Psoas muscle (tissue), 8 donors: ENCODE results near the gene AP3S1. TPM values are rescaled to one million over a fixed set of nuclear protein-coding genes. Genes with fewer than 3 reads are reported as not detected.

Experiments
- ATAC-seq, 4 donors: fragments of 200-7000 bp; cut with Tn5 transposase; one replicate each; pipeline ENCODE4 v1.9.1; 2020; ENCODE audit warnings: moderate library complexity in 3 of 4, mild to moderate bottlenecking in 2 of 4
- DNase-seq, 2 donors: peaks; one replicate each; pipeline ENCODE4 v3.0.0-alpha.2; 2020
- H3K27ac ChIP-seq: fragments of 200-600 bp; one replicate; pipeline ENCODE4 v1.8.0; 2022
- H3K27me3 ChIP-seq, 3 donors: fragments of 200-600 bp in 1 of 3; one replicate each; pipeline versions ENCODE4 v1.6.1 to v1.8.0; 2013 to 2022; ENCODE audit warnings: low read length in 2 of 3, mild to moderate bottlenecking in 2 of 3, moderate library complexity in 1 of 3; ENCODE audit not compliant: insufficient read depth in 3 of 3
- H3K36me3 ChIP-seq, 2 donors: fragments of 200-600 bp in 1 of 2; one replicate each; pipeline versions ENCODE4 v1.6.1 to v1.8.0; 2013 to 2022; ENCODE audit warnings: low read depth in 1 of 2, mild to moderate bottlenecking in 1 of 2, moderate library complexity in 1 of 2; ENCODE audit not compliant: insufficient read depth in 1 of 2
- H3K4me1 ChIP-seq: fragments of 200-600 bp; one replicate; pipeline ENCODE4 v1.8.0; 2022
- H3K4me3 ChIP-seq: fragments of 200-600 bp; one replicate; pipeline ENCODE4 v1.8.0; 2022; ENCODE audit warnings: mild to moderate bottlenecking
- H3K9me3 ChIP-seq: fragments of 200-600 bp; one replicate; pipeline ENCODE4 v1.8.0; 2022
- WGBS, 3 donors: extraction: QIAGEN DNeasy Blood & Tissue Kit; methylation state at CpG; one replicate each; pipeline versions ENCODE4 v1.1.6 to v1.1.7; 2013; 5-methylcytosine and 5-hydroxymethylcytosine counted together
- intact Hi-C, 2 donors: fragments of 100-400 bp; cut with DNase I; formaldehyde crosslinking; loops; one replicate each; pipeline versions ENCODE4 v1.11.0 to v1.14.2; 2022
- polyA plus RNA-seq, 3 donors: library from polyadenylated mRNA; stranded (reverse); fragments of 200-250 nt; gene quantifications; one replicate each; pipeline ENCODE4 v1.2.3, GENCODE V29; 2013
- total RNA-seq, 4 donors: library from RNA; stranded (reverse); fragmentation: NEBNext Ultra II Directional in 2 of 4; extraction: Animal tissue kit (Norgen Biotek cat#: 25700) in 2 of 4; gene quantifications; one replicate each; pipeline versions ENCODE4 v1.2.1 to v1.2.4, GENCODE V29; 2021 to 2023
- TF ChIP-seq, protein P1 (sequence below): fragments of 200-600 bp; IDR thresholded peaks from one replicate; pipeline ENCODE4 v1.8.0; 2022; ENCODE audit warnings: antibody characterized with exemption
- donor health status: healthy with polysubstance abuse.
- donor health status: DM: no; HTN: no; CAD: no; lungs with moderate emphysema.
- donor health status: Bipolar disorder and iron deficiency.
- donor health status: healthy.
- donor health status: DM: yes; HTN: yes; CAD: no.
- donor health status: DM: no; HTN: no; CAD: no.
- donor health status: DM: no; HTN: no; CAD: no.
- donor health status: DM: yes; HTN: yes; CAD: no.

Gene AP3S1
- total and polyA plus RNA-seq, 7 donors: 20.2 to 30.8 (median 27.6) TPM

DNA sequence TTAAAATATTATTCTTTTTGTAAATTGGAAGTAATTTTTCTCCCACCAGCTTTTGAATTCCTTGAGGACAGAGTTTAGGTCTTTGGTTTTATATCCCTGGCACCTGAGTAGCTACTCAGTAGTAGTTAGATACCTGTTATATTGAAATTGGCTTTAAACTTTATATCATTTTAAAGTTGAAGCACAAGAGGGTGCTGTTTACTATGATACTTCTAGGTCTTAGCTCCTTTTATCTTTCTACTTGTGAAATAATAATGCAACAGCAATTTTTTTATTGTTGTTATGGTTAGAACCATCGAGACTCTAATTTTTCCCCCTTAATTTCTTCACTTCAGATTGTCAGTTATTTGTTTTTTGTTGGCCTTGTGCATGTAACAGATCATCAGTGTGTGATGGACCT lies 46.3 kb downstream of the AP3S1 start:
- Histone ChIP-seq H3K27me3 (no peaks in the 10 kb centered on the region), H3K27ac (no peak overlapping the region), H3K4me1 (no peaks in the 10 kb centered on the region), H3K36me3 (no peaks in the 10 kb centered on the region), H3K4me3 (no peak overlapping the region), H3K9me3 (no peaks in the 10 kb centered on the region)
- no peak for ATAC-seq
- intact Hi-C loops: no loop called here
- 55 to 79% (median 60%) methylated on average over 1 of the region's 1 CpG for WGBS, 3 donors
- DNase-seq: no peak
- TF ChIP-seq, protein P1, sequence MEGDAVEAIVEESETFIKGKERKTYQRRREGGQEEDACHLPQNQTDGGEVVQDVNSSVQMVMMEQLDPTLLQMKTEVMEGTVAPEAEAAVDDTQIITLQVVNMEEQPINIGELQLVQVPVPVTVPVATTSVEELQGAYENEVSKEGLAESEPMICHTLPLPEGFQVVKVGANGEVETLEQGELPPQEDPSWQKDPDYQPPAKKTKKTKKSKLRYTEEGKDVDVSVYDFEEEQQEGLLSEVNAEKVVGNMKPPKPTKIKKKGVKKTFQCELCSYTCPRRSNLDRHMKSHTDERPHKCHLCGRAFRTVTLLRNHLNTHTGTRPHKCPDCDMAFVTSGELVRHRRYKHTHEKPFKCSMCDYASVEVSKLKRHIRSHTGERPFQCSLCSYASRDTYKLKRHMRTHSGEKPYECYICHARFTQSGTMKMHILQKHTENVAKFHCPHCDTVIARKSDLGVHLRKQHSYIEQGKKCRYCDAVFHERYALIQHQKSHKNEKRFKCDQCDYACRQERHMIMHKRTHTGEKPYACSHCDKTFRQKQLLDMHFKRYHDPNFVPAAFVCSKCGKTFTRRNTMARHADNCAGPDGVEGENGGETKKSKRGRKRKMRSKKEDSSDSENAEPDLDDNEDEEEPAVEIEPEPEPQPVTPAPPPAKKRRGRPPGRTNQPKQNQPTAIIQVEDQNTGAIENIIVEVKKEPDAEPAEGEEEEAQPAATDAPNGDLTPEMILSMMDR: peak; percentile 13

DNA sequence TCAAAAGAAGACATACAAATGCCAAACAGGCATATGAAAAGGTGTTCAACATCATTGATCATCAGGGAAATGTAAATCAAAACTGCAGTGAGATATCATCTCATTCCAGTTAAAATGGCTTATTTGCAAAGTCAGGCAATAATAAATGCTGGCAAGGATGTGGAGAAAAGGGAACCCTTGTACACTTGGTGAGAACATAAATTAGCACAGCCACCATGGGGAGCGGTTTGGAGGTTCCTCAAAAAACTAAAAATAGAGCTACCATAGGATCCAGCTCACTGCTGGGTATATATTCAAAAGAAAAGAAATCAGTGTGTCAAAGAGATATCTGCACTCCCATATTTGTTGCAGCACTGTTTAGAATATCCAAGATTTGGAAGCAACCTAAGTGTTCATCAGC lies 50.3 kb downstream of the AP3S1 start:
- no peak for ATAC-seq
- H3K27me3 ChIP-seq: no peaks in the 10 kb centered on the region
- 85 to 96% (median 86%) methylated on average over 1 of the region's 1 CpG for WGBS, 3 donors
- no peaks in the 10 kb centered on the region for H3K4me1 ChIP-seq
- H3K9me3 ChIP-seq: no peaks in the 10 kb centered on the region
- no peak overlapping the region for H3K27ac ChIP-seq
- DNase-seq: no peak
- H3K36me3 ChIP-seq: peaks cover 0 to 4% of the 10 kb centered on the region in 2 donors
- no peak overlapping the region for H3K4me3 ChIP-seq
- intact Hi-C loops: loop anchor here in 1 of 2 donors (10.0 kb wide), 1 partner anchor 173 kb away; no protein-coding TSS in a partner anchor
- TF ChIP-seq, protein P1: no peak

DNA sequence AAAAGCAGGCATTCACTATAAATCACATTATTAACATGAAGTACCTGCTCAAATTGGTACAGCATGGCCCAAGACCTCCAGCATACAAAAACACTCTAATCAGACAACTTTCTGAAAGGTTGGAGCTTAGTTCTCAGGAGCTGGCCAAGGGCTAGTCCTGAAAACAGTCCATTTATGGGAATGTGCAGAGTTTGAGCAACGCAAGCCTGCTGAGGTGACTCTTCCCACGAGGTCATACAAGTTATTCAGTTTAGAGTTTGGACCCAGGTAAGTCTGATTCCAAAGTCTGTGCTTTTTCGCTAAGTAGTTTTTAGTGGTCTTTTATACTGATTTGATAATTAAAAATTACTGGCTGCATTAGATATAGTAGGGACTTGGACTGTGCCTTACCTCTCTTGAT lies 52.6 kb downstream of the AP3S1 start:
- H3K9me3 ChIP-seq: no peaks in the 10 kb centered on the region
- H3K4me1 ChIP-seq: no peaks in the 10 kb centered on the region
- TF ChIP-seq, protein P1: no peak
- ATAC-seq (no peak), DNase-seq (no peak)
- intact Hi-C loops: loop anchor here in 1 of 2 donors (10.0 kb wide), 1 partner anchor 170 kb away; no protein-coding TSS in a partner anchor
- H3K36me3 ChIP-seq: peaks cover 0 to 4% of the 10 kb centered on the region in 2 donors
- no peaks in the 10 kb centered on the region for H3K27me3 ChIP-seq
- no peak overlapping the region for H3K4me3 ChIP-seq
- H3K27ac ChIP-seq: no peak overlapping the region
- WGBS, 3 donors: 89 to 97% (median 95%) methylated on average over 3 of the region's 3 CpGs

DNA sequence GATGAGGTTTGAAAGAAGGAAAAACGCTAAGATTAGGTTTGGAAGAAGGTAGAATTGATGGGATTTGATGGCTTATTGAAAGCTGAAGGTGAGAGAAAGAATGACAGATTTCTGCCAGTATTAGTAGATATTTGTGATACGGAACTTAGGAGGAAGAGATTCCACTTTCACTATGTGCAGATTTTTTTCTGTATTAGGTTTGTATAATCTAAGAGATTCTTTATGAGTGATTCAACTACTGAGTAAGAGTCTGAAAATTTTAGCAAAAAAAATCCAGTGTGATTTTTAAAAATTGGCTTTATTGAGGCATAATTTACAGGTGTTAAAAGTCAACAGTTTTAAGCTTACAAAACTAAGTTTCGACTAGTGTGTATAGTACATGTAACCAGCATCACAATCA lies 54.1 kb downstream of the AP3S1 start:
- Histone ChIP-seq H3K4me3 (no peak overlapping the region), H3K27ac (no peak overlapping the region), H3K9me3 (no peaks in the 10 kb centered on the region), H3K27me3 (no peaks in the 10 kb centered on the region), H3K4me1 (no peaks in the 10 kb centered on the region), H3K36me3 (peaks cover 0 to 4% of the 10 kb centered on the region in 2 donors)
- DNase-seq: no peak
- WGBS, 3 donors: 83 to 94% (median 85%) methylated on average over 3 of the region's 3 CpGs
- no peak for ATAC-seq
- TF ChIP-seq, protein P1: no peak
- intact Hi-C loops: loop anchor here in 1 of 2 donors (10.0 kb wide), 1 partner anchor 169 kb away; no protein-coding TSS in a partner anchor

DNA sequence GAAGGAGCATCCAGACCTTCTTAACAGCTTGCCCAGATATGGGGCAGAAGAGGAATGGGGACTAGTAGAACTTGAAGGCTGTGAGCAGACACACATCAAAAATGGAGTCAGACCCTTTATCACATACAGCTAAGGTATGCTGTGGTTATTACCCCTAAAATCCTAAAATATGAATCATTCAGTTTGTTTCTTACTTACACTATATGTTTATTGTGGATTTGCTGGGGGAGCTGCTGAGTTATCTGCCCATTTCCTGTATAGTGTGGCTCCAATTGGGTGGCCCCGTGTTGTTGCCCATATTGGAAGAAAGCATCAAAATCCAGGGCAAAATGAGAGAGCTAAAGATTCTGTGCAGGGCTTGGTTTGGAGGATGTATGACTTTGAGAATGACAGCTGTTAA lies 56.9 kb downstream of the AP3S1 start:
- Histone ChIP-seq H3K9me3 (no peaks in the 10 kb centered on the region), H3K27me3 (no peaks in the 10 kb centered on the region), H3K27ac (no peak overlapping the region), H3K4me3 (no peak overlapping the region), H3K4me1 (no peaks in the 10 kb centered on the region), H3K36me3 (peaks cover 0 to 16% of the 10 kb centered on the region in 2 donors)
- intact Hi-C loops: loop anchor here in 1 of 2 donors (10.0 kb wide), 1 partner anchor 166 kb away; no protein-coding TSS in a partner anchor
- no peak for DNase-seq
- no peak for ATAC-seq
- WGBS, 3 donors: 100% methylated on average over 1 of the region's 1 CpG
- TF ChIP-seq, protein P1: no peak
